GM21381 (cell line): ENCODE data around the gene ADSL.

Experiments used
- ATAC-seq: cut with Tn5 transposase; IDR thresholded peaks from one replicate; pipeline ENCODE4 v1.9.1; 2021; ENCODE audit warnings: mild to moderate bottlenecking, moderate library complexity; ENCODE audit not compliant: unreplicated experiment

The ADSL gene

DNA sequence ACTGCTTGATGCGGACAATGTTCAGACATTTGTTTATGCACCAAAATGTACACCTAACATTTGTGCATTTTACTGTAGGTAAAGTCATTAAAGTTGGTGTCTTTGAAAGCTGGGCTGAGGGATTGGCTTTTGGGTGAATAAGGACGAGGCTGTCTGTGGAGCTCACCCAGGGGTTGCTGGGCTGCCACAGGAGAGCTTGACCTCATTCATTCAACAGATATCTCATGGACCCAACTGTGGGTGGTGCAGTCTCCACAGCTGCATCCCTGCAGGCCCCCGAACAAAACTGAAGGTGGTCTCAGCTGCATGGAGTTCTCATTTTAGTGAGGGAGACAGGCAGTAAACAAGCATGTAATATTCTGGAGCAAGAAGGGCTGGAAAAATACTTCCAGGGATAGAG, 56.8 kb downstream of the ADSL start:
- ATAC-seq, result no peak

DNA sequence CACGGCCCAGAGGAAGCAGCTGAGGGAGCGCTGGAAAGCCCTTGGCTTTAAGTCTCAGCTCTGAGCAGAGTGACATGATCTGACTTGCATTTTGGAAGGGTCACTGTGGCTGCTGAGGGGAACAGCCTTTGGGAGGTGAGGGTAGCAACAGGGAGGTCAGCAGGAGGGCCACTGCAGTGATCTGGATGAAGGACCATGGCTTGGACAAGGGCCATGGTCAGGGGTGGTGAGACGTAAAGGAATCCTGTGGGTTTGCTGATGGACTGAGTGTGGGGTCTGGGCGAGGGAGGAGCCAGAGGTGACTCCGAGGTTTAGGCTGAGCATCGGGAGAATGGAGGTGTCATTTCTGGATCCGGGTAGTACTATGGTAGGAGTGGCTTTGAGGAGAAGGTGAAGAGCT, 57.4 kb downstream of the ADSL start:
- ATAC-seq, result no peak

DNA sequence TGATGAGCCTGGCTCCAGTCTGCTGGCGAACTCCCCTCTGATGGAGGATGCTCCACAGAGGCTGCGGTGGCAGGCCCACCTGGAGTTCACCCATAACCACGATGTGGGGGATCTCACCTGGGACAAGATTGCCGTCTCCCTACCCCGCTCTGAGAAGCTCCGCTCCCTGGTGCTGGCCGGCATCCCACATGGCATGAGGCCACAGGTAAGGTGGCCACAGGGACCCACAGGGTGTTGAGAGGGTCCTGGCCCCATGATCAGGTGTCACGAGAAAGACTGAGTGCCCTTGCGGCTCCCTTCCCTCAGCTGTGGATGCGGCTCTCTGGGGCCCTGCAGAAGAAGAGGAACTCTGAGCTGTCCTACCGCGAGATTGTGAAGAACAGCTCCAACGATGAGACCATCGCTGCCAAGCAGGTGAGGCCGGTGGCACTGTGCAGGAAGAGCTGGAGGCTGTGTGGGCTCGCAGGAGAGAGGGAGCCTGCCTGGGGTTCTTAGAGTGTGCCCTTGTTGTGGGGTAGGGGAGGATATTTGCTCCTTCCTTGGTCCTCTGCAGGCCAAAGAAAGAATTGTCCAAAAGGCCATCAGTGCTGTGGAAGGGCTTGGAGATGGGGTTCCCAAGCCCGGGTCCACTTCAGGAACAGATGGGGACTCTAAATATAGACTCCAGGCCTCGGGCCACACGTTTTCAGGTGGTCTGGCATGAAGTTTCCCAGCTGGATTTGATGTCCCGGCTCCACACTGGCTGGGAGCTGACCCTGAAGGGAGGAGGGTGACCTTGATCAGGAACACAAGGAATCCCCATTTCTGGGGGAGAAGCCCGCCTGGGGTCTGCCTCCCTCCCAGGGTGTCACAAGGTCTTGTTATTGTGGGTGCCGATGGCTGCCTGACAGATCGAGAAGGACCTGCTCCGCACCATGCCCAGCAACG, 58.2 kb downstream of the ADSL start:
- ATAC-seq, result no peak

DNA sequence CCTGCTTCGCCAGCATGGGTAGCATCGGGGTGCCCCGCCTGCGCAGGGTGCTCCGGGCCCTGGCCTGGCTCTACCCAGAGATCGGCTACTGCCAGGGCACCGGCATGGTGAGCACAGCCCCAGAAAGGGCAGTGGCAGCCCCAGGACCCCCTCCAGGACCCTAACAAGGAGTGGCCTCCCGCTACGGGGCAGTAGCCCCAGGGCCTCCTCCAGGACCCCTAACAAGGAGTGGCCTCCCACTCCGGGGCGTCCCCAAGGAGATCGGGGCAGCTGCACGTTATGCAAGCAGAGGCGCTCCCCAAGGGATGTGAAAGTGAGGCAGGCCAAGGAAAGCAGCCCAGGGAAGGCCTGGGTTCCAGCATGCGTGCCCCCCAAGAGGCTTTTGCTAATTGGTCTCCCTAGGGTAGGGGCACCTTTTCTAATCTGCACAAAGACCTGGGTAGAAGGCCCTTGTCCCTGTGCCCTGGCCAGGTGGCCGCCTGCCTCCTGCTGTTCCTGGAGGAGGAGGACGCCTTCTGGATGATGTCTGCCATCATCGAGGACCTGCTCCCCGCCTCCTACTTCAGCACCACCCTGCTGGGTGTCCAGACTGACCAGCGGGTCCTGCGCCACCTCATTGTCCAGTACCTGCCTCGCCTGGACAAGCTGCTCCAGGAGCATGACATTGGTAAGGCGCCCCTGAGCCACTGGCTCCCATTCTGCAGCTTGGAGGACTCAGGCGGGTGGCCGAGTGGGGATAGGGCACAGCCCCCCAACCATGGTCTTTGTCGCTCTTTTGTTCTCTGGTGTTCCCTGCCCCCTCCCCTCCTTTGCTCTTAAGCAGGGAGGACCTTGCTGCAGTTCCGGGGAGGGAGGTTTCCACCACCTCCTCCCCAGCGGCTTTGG, 59.1 kb downstream of the ADSL start:
- no peak for ATAC-seq

DNA sequence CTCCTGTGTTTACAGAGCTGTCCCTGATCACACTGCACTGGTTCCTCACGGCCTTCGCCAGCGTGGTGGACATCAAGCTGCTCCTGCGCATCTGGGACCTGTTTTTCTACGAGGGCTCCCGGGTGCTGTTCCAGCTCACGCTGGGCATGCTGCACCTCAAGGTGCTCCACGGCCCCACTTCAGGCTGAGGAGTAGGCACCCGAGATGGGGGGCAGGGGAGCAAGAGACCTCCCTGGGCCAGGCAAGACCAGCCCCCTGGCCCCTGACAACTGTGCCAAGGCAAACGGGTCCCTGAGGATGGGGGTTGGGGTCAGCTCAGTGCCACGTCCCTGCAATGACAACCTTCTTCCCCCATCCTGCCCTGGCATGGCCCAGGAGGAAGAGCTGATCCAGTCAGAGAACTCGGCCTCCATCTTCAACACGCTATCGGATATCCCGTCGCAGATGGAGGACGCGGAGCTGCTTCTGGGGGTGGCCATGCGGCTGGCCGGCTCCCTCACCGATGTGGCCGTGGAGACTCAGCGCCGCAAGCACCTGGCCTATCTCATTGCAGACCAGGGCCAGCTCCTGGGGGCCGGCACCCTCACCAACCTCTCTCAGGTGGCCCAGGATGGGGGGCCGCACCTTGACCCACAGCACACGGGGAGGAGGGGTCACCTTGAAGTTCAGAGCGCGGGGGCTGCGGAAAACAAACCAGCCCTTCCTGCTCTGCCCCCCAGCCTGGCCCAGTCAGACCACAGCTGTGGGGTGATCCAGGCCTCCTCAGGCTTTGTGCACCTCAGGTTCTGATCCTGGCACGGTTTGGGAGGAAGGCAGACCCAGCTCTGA, 60.0 kb downstream of the ADSL start:
- no peak for ATAC-seq

DNA sequence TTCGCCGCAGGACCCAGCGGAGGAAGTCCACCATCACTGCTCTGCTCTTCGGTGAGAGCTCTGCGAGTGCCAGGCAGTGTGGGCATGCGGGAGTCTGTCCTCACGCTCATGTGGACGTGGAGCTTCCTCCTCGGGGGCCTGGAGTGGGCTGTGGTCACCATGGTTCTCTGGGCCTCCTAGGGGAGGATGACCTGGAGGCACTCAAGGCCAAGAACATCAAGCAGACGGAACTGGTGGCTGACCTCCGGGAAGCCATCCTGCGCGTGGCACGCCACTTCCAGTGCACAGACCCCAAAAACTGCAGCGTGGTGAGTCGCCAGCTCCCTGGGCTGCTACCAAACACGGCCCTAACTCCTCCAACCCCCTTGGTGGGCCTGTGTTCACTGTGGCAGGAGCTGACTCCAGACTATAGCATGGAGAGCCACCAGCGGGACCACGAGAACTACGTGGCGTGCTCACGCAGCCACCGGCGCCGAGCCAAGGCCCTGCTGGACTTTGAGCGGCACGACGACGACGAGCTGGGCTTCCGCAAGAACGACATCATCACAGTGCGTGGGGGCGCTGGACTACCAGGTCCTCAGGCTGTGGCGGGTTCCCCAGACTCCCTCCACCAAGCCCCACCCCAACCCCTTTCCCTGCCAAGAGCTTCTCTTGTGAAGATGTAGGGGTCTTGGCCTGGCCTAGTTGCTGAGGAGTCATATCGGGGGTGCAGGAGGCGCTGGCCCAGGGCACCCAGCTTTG, 60.9 kb downstream of the ADSL start:
- no peak for ATAC-seq

DNA sequence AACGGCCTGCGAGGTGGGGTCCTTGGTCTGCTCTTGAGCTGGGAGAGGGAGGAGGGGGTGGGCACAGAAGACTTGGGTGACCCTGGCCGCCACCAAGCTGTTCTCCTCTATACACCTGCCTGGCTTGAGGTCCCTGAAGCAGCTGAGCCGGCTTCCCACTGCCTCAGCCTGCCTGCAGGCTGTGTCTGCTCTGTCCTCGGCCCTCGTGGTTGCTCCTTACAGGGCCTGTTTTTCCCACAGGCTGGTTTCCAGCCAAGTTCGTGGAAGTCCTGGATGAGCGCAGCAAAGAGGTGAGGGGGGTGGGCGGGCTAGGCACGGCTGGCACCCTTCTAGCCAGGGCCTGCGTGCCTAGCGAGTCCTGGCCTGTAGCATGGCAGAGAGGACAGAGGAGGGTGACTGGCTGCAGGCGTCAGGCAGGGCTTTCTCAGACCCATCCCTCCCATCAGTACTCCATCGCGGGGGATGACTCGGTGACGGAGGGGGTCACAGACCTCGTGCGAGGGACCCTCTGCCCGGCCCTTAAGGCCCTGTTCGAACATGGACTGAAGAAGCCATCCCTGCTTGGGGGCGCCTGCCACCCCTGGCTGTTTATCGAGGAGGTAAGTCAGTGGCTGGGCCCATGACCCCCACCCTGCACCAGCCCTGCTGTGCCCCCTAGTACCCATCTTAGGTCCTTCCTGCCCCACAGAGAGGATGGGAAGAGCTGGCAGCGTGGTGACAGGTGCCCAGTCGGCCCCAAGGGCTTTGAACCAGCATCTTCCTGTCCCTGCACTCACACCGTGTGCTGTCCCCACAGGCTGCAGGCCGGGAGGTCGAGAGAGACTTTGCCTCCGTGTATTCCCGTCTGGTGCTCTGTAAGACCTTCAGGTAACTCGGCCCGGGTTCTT, 61.8 kb downstream of the ADSL start:
- no peak for ATAC-seq

DNA sequence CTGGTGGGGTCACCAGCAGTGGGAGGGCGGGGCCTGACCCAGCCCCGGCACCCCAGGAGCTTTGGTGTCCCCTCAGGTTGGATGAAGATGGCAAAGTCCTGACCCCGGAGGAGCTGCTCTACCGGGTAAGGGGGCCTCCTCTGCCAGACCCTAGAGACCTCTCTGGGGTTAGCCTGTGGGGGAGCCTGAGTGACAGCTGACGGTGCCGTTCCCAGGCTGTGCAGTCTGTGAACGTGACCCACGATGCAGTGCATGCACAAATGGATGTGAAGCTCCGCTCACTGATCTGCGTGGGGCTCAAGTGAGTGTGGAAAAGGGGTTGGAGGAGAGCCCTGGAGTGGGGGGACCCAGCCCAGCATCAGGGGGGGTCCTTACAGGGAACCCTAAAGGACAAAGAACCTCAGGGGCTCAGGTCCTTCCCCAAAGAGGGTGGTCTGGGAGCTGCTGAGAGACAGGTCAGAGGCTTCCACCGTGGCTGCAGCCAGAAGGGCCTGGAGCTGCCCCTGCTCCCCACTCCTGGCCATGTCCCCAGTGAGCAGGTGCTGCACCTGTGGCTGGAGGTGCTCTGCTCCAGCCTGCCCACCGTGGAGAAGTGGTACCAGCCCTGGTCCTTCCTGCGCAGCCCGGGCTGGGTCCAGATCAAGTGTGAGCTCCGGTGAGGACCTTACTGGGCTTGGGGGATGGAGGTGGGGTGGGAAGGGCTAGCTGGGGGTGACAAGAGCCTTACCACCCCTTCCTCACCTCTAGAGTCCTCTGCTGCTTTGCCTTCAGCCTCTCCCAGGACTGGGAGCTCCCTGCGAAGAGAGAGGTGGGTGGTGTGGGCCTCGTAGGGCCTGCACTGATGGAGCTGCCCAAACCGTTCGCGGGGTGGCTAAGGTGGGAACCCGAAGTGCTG, 62.7 kb downstream of the ADSL start:
- ATAC-seq, result no peak

DNA sequence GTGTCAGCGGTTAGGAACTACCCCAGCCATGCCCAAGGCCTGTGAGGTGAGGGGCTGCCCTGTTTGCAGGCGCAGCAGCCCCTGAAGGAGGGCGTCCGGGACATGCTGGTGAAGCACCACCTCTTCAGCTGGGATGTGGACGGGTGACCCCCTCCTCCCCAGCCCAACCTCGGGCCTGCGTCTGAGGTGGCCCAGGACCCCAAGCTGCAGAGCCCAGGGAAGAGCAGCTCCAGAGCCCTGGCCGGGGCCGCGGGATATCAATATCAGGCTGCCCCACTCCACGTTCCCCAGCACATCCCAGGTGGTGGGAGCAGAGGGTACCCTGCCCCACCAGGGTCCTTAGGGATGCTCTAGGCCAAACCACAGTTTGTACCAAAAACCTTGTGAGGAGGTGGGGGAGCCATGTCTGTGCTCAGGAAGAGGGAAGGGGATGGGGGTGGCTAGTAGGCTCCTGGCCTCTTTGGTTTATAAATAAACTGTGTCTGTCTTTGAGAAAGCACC, 63.4 kb downstream of the ADSL start:
- no peak for ATAC-seq

DNA sequence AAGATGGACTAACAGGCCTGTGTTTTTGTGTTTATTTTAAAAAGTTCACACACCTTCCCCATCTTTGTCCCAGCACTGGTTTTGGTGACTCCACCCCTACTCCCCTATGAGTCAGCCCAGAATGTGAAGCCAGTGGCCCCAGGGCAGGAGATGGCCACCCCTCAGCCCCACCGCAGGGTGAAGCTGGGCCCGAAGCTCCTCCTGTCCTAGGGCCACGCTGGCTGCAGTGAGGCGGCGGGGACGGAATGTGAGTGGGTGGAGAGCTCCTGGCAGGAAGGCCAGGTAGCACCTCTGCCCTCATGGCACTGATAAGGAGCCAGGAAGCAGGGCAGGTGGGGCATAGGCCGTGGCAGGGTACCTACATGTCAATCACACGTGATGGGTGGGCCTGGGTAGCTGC, 64.0 kb downstream of the ADSL start:
- ATAC-seq, result no peak

DNA sequence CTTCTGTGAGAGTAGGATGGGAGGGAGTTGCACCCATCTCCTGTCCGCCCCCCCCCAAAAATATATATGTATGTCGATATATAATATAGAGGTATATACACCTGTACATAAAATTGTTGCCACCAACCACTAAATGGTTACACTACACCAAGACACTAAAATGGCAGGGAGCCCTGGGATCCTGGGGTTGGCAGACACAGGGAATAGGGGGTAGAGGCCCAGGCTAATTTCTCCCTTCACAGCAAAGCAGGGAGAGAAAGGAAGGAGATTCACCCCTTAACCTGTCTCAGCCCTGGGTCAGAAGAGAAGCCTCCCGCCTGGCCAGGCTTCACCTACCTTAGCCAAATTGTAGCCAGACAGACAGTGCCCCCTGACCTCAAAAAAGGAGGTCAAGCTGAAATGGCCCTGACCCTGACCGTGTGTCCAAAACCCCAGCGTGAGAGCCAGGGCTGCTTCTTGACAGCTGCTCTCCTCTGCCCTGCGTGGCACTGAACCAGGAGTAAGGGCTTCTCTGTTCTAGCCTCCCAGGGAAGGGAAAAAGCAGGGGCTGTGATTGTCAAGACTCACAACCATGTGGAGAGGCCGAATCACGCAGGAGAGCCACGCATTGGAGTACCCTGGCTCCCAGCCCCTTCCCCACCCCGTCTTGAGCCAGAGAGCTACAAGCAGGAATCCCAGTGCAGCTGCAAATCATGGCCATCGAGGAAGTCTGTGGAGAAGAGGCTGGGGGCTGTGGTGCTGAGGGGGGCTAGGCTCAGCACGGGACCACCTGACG, 64.6 kb downstream of the ADSL start:
- ATAC-seq, result no peak

DNA sequence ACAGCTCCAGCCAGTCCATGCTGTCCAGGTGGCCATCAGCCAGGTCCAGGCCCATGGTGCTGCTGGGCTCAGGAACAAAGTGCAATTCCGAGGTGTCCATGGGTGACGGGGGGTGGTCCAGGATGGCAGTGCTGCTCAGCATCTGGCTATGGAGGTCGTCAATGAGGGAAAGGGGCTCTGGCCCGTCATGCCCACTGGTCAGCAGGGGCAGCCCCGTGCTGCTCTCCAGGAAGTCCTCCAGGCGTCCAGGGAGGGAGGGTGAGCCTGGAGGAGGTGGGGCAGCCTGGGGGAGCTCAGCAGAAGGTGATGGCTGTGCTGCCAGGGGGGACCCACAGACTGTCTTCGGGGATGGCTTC, 65.2 kb downstream of the ADSL start:
- ATAC-seq, result no peak

DNA sequence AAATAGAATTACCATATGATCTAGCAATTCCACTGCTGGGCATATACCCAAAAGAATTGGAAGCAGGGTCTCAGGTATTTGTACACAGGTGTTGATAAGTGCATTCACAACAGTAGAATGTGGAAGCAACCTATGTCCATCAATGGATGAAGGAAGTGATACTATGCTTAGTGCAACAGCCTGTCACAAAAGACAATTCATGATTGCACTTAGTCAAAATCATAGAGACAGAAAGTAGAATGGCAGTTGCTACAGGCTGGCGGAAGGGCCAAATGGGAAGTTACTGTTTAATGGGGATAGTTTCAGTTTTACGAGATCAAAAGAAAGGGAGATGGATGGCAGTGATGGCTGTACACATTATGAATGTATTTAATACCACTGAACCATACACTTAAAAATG, 66.1 kb downstream of the ADSL start:
- no peak for ATAC-seq

DNA sequence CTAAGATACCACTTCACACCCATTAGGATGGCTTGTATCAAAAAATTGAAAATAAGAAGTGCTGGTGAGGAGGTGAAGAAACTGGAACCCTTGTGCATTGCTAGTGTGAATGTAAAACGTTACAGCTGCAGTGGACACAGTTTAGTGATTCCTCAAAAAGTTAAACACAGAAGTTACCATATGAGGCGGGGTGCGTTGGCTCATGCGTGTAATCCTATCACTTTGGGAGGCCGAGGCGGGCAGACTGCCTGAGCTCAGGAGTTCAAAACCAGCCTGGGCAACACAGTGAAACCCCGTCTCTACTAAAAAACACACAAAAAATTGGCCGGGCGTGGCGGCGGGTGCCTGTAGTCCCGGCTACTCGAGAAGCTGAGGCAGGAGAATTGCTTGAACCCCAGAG, 67.6 kb downstream of the ADSL start:
- no peak for ATAC-seq

DNA sequence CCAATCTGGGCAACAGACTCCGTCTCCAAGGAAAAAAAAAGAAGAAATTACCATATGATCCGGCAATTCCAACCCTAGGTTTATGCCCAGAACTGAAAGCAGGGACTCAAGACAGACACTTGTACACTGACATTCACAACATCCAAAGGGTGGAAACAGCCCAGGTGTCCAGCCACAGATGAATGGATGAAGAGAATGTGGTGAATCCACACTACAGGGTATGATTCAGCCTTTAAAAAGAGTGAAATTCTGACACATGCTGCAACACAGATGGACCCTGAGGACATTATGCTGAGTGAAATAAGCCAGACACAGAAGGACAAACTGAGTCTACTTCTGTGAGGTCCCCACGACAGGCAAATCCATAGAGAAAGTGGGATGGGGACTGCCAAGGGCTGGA, 68.0 kb downstream of the ADSL start:
- no peak for ATAC-seq

DNA sequence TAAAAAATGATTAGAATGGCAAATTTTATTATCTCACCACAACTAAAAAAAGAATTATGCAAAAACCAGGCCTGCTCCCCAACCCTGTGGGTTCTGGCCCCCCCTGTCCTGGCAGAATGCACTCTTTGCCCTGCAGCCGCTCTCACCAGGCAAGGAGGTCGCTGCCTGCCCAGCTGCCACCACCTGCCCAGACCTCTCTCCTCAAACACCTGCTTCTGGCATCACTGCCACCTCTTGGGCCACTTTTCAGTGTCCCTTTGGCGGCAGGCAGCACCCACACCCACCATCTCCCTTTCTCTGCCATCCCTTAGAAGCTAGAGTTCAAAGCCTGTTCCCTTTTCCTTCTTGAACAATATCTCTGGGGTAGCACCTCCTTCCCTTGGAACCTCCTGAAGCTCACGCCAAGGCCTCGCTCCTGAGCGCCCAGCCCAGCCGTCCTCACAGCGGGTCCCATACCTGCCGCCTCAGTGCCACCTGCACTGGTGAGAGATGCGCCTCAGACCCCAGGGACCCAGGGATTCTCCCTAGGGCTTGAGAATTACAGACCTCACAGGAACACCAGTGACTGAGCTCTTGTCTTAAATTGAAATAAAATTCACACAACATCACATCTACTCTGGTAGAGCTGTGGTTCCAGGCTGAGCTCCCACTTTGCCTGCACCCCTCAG, 68.7 kb downstream of the ADSL start:
- no peak for ATAC-seq
